Bronchus fibroblast of lung (primary cell): Measurements from ENCODE around the gene VPS51. TPM values are rescaled to one million over a fixed set of nuclear protein-coding genes. Genes with fewer than 3 reads are reported as not detected.

Source experiments
- total RNA-seq: library from RNA; depleted of rRNA; stranded (reverse); fragments of >200 nt; gene quantifications from 2 replicates; pipeline ENCODE4 v1.2.3, GENCODE V29; 2015

The VPS51 gene
- total RNA-seq, result 270 and 312 TPM in 2 replicates

GRCh38 chr11:65095974-65096806 lies at the start of gene VPS51:
Gene VPS51, plus strand, starts transcription at chr11:65096214. Its CDS starts 37 bp downstream, at chr11:65096251.

GRCh38 chr11:65058419-65059054 lies 37.5 kb upstream of the VPS51 start, which contains the start of gene NAALADL1:
Gene NAALADL1, minus strand, starts transcription at chr11:65058553. Its CDS starts 32 bp downstream, at chr11:65058521.

GRCh38 chr11:65083834-65084597 lies 12.0 kb upstream of the VPS51 start, which contains the start of the genes CDCA5 and ZFPL1:
Gene CDCA5, minus strand, starts transcription at chr11:65084040. Its CDS starts 62 bp downstream, at chr11:65083978.
Gene ZFPL1, plus strand, starts transcription at chr11:65084222. Its CDS starts 477 bp downstream, at chr11:65084699.

GRCh38 chr11:65111744-65112545 lies 15.9 kb downstream of the VPS51 start, which contains the start of gene TM7SF2:
Gene TM7SF2, plus strand, starts transcription at chr11:65111872. Its CDS starts 144 bp downstream, at chr11:65112016.

GRCh38 chr11:65117206-65118096 lies 21.4 kb downstream of the VPS51 start, which contains the start of gene ZNHIT2:
Gene ZNHIT2, minus strand, starts transcription at chr11:65117701. Its CDS starts 48 bp downstream, at chr11:65117653.

GRCh38 chr11:65121865-65122696 lies 26.1 kb downstream of the VPS51 start, which contains the start of the genes FAU and MRPL49:
Gene FAU, minus strand, starts transcription at chr11:65122134. Its CDS starts 321 bp downstream, at chr11:65121813.
Gene MRPL49, plus strand, starts transcription at chr11:65122321. Its CDS starts 26 bp downstream, at chr11:65122347.

GRCh38 chr11:65134240-65134951 lies 38.4 kb downstream of the VPS51 start, which contains the start of gene SYVN1:
Gene SYVN1, minus strand, starts transcription at chr11:65134519. Its CDS starts 918 bp downstream, at chr11:65133601.

Other genes with a start within 250 kb of the VPS51 start
- gene EHD1, start 217.6 kb upstream of the VPS51 start, total RNA-seq, result 71.1 and 79.8 TPM in 2 replicates
- 18.3 and 20.3 TPM in 2 replicates for gene ATG2A, start 179.0 kb upstream of the VPS51 start, total RNA-seq
- gene PPP2R5B, start 171.5 kb upstream of the VPS51 start, total RNA-seq, result 14.1 and 16.6 TPM in 2 replicates
- not detected in 2 replicates for gene GPHA2, start 160.3 kb upstream of the VPS51 start, total RNA-seq
- not detected in 2 replicates for gene MAJIN, start 124.1 kb upstream of the VPS51 start, total RNA-seq
- gene BATF2, start 99.2 kb upstream of the VPS51 start, total RNA-seq, result 1.2 and 1.3 TPM in 2 replicates
- 229 and 233 TPM in 2 replicates for gene ARL2, start 82.1 kb upstream of the VPS51 start, total RNA-seq
- 17.5 and 22.9 TPM in 2 replicates for gene SNX15, start 68.8 kb upstream of the VPS51 start, total RNA-seq
- 25.7 and 27.9 TPM in 2 replicates for gene SAC3D1, start 55.0 kb upstream of the VPS51 start, total RNA-seq
- gene NAALADL1, start 37.7 kb upstream of the VPS51 start, total RNA-seq, result 41.6 and 44.4 TPM in 2 replicates
- 25.9 and 26.2 TPM in 2 replicates for gene CDCA5, start 12.2 kb upstream of the VPS51 start, total RNA-seq
- gene ZFPL1, start 12.0 kb upstream of the VPS51 start, total RNA-seq, result 77.6 and 78.8 TPM in 2 replicates
- gene TM7SF2, start 15.7 kb downstream of the VPS51 start, total RNA-seq, result 42.4 and 52.0 TPM in 2 replicates
- 11.7 and 14.8 TPM in 2 replicates for gene ZNHIT2, start 21.5 kb downstream of the VPS51 start, total RNA-seq
- 604 and 715 TPM in 2 replicates for gene FAU, start 25.9 kb downstream of the VPS51 start, total RNA-seq
- 63.9 and 72.0 TPM in 2 replicates for gene MRPL49, start 26.1 kb downstream of the VPS51 start, total RNA-seq
- 21.2 and 29.3 TPM in 2 replicates for gene SYVN1, start 38.3 kb downstream of the VPS51 start, total RNA-seq
- not detected in 2 replicates for gene SPDYC, start 74.0 kb downstream of the VPS51 start, total RNA-seq
- 166 and 228 TPM in 2 replicates for gene CAPN1, start 85.7 kb downstream of the VPS51 start, total RNA-seq
- gene POLA2, start 165.7 kb downstream of the VPS51 start, total RNA-seq, result 15.3 and 18.0 TPM in 2 replicates
- gene CDC42EP2, start 218.7 kb downstream of the VPS51 start, total RNA-seq, result 22.0 and 22.9 TPM in 2 replicates
- 38.5 and 40.7 TPM in 2 replicates for gene DPF2, start 237.6 kb downstream of the VPS51 start, total RNA-seq